GM18526 (cell line): ENCODE measurements around the gene RAB30.

Experiments
- POLR2A ChIP-seq: IDR thresholded peaks from 3 replicates; pipeline ENCODE4 v1.6.1; 2011; ENCODE audit not compliant: insufficient read length; ENCODE audit errors: extremely low read depth

The RAB30 gene

DNA sequence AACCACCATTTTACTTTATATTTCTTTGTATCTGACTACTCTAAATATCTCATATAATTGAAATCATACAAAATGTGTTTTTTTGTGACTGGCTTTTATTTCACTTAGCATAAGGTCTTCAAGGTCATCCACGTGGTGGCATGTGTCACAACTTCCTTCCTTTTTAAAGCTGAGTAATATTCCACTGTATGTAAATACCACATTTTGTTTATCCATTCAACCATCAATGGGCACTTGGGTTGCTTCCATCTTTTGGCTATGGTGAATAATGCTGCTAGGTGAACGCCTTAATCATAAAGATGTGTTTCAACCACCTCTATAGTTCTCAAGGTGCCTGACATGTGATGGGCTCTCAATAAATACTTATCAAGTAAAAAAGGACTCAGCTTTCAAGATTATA is 15.5 kb downstream of the RAB30 start:
- TF ChIP-seq POLR2A, result no peak

DNA sequence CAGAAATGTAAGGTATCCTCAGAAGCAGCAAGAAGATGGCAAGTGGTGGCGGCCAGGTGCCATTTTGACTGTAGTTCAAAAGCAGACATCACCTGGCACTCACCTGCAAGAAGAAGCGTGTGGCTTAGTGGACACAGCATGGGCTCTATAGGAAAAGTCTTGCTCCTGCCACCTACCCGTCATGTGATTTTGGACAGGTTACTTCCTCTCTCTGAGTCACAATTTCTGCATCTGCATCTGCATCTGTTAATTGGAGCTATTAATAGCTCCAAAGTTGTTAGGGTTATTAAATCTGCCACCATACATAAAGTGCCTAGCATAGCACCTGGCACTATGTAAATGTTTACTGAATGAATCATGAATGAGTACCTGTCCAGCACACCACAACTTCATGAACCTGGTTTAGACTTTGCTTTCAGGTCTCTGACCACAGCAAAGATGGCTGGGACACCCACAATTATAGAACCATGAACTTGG is 16.8 kb downstream of the RAB30 start:
- no peak for TF ChIP-seq POLR2A

DNA sequence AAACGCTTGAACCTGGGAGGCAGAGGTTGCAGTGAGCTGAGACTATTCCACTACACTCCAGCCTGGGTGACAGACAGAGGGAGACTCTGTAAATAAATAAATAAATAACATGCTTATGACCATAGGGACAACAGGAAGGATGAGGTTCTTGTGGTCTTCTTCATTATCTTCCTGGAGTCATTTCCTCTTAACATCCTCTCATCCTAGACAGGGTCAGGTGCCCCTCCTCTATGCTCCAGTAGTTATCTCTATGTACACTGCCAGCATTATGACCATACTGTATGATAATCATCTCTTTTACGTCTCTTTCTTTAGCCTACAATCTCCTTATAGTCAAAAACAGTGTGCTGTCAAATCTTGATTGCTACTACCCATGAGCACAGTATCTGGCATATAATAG is 17.7 kb downstream of the RAB30 start:
- TF ChIP-seq POLR2A, result no peak

DNA sequence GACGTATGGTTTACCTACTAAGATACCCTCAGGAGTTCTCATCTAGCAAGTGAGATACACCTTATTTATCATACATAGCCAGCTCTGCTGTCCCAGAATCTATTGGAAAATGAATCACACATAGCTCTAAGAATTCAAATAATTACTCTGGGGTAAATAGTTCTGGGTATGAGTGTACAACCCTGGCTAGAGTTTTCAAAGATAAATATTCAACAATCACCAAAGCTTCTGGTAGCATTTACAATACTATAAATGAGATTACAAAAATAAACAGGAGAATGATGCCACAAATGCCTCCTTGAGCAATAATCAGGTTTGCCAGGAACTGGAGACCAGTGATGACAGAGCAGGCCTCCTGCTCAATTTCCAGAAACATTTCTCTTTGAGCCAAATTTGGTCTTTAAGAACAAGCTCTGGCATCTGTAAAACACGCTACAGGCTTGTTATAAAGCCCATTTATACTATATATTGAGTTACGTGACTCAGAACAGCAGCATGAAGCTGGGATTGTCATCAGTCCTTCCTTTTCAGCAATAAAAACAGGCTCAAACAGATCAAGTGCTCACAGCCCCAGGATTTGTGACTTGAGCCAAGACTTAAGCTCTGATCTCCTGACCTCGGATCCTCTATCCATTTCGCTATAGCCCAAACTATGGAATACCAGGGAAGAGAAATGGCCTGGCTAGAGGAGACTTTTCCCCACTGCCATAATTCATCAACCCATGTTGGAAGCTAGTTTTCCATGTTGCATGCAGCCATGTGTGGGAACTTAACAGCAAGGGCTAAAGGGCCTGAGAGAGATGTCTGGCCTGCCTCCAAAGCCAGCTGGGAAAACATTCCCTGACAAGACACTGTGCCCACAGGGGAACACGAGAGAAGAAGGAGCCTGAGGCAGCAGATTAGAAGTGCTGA is 19.7 kb downstream of the RAB30 start:
- no peak for TF ChIP-seq POLR2A

DNA sequence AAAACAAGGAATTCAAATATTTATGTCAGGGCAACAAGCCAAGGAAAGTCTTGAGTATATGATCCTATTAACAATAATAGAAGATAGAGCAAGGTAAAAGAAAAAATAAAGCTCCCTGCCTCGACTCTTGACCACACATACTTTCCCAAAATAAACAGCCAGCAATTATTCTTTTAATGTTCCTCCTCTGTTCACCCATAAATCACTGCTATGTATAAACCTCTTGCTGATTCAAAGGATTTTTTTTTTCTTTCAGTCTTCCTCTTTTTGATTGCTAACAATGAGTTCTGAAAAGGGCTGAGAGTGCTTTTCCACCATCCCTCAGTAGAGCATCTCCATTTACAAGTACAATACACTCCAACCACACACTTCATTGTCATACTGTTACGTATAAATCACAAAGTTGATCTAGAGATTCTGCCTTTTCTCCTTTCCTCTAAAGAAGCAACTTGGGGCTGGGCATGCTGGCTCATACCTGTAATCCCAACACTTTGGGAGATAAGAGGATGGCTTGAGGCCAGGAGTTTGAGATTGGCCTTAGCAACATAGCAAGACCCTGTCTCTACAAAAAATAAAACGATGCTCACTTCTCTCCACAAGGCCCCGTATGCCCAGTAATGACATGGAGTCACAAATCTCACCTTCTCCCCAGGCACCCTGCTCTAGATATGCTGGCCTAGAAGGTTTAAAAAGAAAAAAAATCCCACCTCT is 24.0 kb downstream of the RAB30 start:
- no peak for TF ChIP-seq POLR2A

DNA sequence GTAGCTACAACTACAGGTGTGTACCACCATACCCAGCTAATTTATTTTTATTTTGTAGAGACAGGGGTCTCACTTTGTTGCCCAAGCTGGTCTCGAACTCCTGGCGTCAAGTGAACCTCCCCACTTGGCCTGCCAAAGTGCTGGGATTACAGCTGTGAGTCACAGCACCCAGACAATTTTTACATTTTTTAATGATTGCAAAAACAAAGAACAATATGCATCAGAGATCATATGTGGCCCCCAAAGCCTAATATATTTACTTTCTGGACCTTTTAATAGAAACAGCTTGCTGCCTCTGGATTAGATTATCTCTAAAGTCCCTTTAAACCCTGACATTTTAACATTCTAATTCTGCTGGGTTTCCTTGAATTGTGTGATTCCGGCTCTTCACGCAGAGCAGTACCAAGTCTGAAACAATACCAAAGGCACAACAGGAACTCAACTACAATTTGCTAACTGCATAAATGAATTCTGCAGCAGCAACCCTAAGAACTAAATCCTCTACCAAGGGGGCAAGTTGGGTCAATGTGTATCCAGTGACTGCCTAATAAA is 25.0 kb downstream of the RAB30 start:
- no peak for TF ChIP-seq POLR2A

DNA sequence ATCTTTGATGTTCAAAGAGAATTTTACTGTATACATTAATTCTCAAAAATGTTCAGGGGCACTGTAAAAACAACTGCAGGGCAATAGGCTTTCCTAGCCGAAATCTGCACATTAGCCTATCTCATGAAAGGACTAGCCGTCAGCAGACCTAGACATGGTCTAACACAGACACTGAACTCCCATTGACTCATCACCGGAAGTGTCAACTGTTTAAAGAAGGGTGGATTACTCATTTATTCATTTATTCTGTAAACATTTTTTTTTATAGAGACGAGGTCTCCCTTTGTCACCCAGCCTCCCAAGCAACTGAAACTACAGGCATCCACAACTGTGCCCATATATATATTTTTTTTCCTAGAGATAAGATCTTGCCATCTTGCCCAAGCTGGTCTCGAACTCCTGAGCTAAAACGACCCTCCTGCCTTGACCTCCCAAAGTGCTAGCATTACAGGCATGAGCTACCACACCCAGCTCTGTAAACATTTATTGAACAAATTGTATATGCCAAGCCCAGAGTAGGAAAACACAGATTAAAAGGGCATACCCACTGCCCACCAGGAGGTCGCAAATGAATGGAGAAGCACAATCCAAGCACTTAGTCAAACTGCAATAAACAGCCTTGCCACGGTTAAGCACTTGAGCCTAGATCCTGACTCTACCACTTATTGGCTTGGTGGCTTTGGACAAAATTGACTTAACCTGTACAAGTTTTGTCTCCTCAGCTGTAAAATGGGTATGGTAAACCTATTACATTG is 26.6 kb downstream of the RAB30 start:
- TF ChIP-seq POLR2A, result no peak

DNA sequence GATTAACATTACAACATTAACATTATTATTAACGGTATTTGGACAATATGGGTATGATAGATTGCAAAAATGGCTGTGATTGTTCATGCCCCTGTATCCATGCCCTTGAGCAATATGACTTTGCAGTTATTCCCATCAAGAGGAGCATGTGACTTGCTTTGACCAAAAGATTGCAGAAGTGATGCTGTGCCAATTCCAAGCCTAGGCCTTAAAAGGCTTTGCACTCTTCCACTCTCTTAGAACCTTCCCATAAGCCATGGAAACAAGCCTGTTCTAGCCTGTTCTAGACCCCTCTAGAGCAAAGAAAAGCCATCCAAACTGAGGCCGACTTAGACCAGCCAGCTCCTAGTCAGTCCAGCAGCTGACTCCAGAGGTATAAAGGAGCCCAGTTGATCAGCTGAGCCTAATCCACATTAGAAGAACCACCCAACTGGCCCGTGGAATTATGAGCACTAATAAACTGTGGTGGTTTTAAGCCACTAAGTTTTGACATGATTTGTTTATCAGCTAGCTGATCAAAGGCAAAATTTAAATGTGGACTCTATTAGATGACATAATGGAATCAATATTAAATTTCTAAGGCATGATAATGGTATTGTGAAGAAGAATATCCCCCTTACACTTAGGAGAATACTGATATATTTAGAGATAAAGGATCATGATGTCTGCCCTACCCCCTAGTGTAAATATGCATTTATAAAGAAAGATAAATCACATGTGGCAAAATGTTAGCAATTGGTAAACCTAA is 28.6 kb downstream of the RAB30 start:
- no peak for TF ChIP-seq POLR2A

DNA sequence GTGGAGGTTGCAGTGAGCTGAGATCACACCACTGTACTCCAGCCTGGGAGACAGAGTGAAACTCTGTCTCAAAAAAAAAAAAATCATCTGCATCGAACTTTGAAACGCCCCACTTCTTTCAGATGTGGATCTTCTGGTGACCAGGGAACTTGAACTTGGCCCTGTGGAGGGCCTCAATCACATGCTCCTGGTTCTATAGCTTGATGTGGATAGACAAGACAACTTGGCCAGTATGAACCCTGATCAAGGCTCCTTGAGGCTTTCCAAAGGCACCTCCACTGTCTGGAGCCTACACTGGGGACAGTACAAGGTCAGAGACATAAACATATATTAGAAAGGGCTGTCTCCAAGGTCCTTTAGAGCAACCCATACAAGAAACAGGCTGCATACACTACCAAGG is 30.6 kb downstream of the RAB30 start:
- no peak for TF ChIP-seq POLR2A

DNA sequence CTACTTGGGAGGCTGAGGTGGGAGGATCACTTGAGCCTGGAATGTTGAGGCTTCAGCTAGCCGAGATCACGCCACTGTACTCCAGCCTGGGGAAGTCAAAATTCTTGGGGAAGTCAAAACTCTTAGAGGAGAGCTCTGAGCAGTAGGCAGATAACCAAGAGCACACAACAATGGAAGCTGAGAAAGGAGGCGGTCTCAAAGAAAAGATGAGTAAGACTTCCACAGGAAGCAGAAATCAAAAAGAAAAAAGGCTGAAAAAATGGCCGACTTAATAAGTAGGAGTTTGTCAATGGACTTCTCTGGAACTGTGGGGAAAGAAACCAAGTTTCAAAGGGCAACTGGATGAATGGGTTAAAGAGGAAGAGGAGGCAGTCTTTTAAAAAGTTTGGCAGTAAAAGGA is 32.1 kb downstream of the RAB30 start:
- TF ChIP-seq POLR2A, result no peak

DNA sequence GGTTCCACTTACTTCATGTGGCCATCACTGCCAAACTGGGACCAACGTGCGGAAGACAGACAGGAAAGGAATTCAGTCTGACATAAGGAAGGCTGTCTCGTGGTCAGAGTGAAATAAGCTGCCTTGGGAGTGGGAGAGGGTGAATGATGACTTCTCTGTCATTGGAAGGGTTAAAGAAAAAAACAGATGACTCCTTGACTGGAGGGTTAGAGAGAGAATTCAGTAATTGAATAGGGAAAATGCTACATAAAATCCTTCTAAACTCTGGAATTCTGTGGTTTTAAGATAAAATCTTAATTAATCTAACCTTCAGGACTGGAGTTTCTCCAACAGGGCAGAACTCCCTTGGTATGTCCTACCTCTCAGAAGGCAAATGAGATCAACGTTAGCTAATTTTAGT is 33.8 kb downstream of the RAB30 start:
- no peak for TF ChIP-seq POLR2A

DNA sequence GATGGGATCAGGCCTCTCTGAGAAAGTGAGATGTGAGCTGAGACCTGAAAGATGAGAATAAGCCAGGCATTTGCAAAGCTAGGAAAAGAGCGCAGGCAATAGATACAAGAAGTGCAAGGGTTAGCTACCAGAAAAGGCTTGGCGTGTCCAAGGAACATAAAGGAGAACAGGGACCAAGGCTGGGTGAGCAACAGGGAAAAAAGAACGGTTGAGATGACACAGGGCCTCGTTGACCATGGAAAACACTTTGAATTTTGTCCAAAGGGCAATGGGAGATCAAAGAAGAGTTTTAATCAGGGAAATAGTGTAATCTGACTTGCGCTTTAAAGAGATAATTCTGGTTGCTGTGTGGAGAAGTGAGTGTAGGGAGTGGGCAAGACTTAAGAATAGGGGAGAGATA is 35.0 kb downstream of the RAB30 start:
- no peak for TF ChIP-seq POLR2A

DNA sequence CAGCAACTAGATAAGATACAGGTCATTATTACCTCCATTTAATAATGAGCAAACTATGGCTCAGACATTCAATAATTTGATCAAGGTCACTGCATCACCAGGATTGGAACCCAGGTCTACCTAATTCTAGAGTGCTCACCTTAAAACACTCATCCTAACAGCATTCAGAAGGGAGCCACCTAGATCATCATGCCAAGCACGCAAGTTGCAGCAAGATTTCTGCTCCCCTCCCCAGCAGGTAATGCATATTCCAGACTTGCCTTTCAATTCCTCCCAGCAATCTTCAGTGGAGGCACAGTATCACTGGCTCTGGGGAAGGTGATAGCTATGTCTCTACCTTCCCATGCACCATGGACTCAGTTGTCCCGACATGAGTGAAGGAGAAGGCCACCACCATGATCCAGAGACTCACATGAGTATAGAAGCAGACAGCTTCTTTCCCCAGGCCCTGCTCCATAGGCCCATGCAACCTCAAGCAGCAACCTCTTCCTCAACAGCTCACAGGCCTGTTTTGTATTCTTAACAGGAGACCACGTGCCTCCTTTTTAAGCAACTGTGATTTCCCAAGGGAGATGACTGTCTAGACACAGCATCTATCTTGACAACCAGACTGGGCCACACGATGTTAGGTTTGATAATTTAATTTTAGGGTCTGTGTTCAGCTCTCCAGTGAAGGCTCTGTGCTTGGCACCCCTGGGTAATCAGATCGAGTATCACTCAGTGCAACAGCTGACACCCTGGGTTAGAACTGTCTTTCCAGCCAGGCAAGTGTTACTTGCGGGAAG is 36.4 kb downstream of the RAB30 start:
- no peak for TF ChIP-seq POLR2A

DNA sequence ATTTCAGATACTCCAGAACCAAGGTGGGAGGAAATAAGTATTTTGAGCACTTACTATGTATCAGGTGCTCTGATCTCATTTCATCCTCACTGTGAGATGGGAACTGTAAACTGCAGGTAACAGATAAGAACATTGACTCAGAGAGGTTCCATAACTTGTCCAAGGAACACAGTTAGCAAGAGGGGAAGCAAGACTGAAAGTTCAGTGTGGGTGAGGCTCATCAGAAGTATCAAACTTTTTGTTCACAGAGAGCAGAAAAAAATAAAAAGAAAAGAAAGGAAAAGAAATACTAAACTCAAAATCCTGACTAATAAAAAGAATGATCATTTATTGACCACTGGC is 37.1 kb downstream of the RAB30 start:
- no peak for TF ChIP-seq POLR2A
